Natural killer cell (primary cell): ENCODE measurements around the gene ALDH1B1. TPM values are rescaled to one million over a fixed set of nuclear protein-coding genes. Genes with fewer than 3 reads are reported as not detected.

Experiments used
- ATAC-seq, 3 donors: fragments of 150-1000 bp in 2 of 3; fragments of 200-7000 bp in 1 of 3; cut with Tn5 transposase; 1 replicate in 1 of 3; 2 replicates in 2 of 3; pipeline ENCODE4 v1.10.0; 2021; ENCODE audit warnings: mild to moderate bottlenecking in 2 of 3, moderate library complexity in 2 of 3
- DNase-seq, 2 donors: peaks; one replicate each; pipeline versions ENCODE4 v3.0.0 to v3.0.0-alpha.2; 2013 to 2021; ENCODE audit warnings: mixed read lengths in 1 of 2
- H3K27ac ChIP-seq: one replicate; pipeline ENCODE4 v1.5.1; 2013; ENCODE audit warnings: mild to moderate bottlenecking, low read length
- H3K27me3 ChIP-seq: one replicate; pipeline ENCODE4 v1.6.1; 2013; ENCODE audit warnings: low read length; ENCODE audit not compliant: control insufficient read depth, insufficient read depth
- H3K36me3 ChIP-seq: one replicate; pipeline ENCODE4 v1.6.1; 2013; ENCODE audit warnings: low read length; ENCODE audit not compliant: control insufficient read depth, insufficient read depth
- H3K4me1 ChIP-seq: one replicate; pipeline ENCODE4 v1.6.1; 2013; ENCODE audit warnings: low read length; ENCODE audit not compliant: control insufficient read depth, insufficient read depth
- H3K4me3 ChIP-seq: one replicate; pipeline ENCODE4 v1.5.1; 2013; ENCODE audit warnings: low read length
- H3K9me3 ChIP-seq: one replicate; pipeline ENCODE4 v1.6.1; 2013; ENCODE audit warnings: low read length; ENCODE audit not compliant: control insufficient read depth, insufficient read depth
- H3K27ac Mint-ChIP-seq, 2 donors: one replicate each; pipeline ENCODE4 v1.8.0; 2022; ENCODE audit warnings: mild to moderate bottlenecking in 2 of 2, mixed read lengths in 2 of 2, moderate library complexity in 1 of 2
- H3K27me3 Mint-ChIP-seq, 2 donors: one replicate each; pipeline ENCODE4 v1.8.0; 2022; ENCODE audit warnings: low read depth in 2 of 2, mixed read lengths in 2 of 2
- H3K36me3 Mint-ChIP-seq: one replicate; pipeline ENCODE4 v1.8.0; 2022; ENCODE audit warnings: mixed read lengths
- H3K4me1 Mint-ChIP-seq, 2 donors: one replicate each; pipeline ENCODE4 v1.8.0; 2022; ENCODE audit warnings: mixed read lengths in 2 of 2
- H3K4me3 Mint-ChIP-seq: one replicate; pipeline ENCODE4 v1.8.0; 2022; ENCODE audit warnings: mild to moderate bottlenecking, moderate library complexity, mixed read lengths
- H3K9me3 Mint-ChIP-seq, 2 donors: one replicate each; pipeline ENCODE4 v1.8.0; 2022; ENCODE audit warnings: mixed read lengths in 2 of 2
- CTCF ChIP-seq: fragments of 200-600 bp; IDR thresholded peaks from one replicate; pipeline ENCODE4 v1.8.0; 2022; ENCODE audit warnings: antibody characterized with exemption
- WGBS: methylation state at CpG from one replicate; pipeline ENCODE4 v1.1.7; 2013; ENCODE audit warnings: missing lambda C conversion rate; ENCODE audit not compliant: insufficient coverage; 5-methylcytosine and 5-hydroxymethylcytosine counted together
- intact Hi-C: fragments of 100-400 bp; cut with micrococcal nuclease; formaldehyde crosslinking; loops from one replicate; pipeline ENCODE4 v1.14.2; 2022
- total RNA-seq, 4 donors: library from RNA; stranded (reverse); fragments of 120-200 nt in 1 of 4; gene quantifications; one replicate each; pipeline versions ENCODE4 v1.2.3 to v1.2.4, GENCODE V29; 2013 to 2022

The ALDH1B1 gene
- total RNA-seq, 3 donors from 2014 or later (not counting 1 experiment from before 2014, with no cell fraction given): 2.5 to 5.3 (median 3.5) TPM

DNA sequence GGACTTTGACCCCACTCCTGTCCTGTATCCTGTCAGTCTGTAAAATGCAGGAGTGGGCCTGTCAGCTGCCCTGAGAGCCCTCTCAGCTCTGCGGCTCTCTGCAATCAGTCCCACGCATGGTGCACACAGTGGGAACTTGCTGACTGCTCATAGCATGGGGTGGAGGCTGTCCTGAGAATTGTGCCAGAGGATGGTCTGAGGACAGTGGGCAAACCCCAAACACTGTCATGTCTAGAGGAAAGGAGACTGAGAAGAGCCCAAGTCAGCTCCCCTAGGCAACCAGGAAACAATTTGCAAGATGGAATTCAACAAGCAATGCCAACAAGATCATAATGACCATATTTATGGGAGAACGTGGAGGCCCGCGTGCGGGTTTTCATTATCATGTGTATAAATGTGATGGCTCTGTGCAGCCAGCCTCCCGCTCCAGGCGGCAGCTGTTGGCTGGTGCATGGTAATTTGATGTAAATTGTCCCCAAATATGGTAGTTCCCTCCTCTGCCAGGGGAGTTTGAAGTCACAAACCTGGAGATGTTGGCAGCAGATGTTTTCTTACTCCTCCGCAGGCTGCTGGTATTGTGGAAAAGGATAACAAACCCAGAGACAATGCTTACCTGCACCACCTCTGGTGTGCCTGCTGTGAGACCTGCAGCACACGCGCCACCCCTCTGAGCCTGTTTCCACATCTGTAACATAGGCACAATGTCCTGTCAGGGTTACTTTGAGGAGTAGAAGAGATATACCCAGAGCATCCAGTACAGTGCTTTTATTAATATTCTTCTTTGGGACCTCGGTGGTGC, 39.8 kb upstream of the ALDH1B1 start:
- Mint-ChIP-seq H3K36me3 (no peaks in the 10 kb centered on the region), H3K4me1 (no peaks in the 10 kb centered on the region), H3K4me3 (no peak overlapping the region), H3K27me3 (peaks cover 3 to 13% of the 10 kb centered on the region in 2 donors), H3K27ac (no peak overlapping the region), H3K9me3 (no peaks in the 10 kb centered on the region)
- H3K27me3 ChIP-seq: no peaks in the 10 kb centered on the region
- intact Hi-C loops: no loop called here
- no peaks in the 10 kb centered on the region for H3K4me1 ChIP-seq
- H3K27ac ChIP-seq: no peak overlapping the region
- no peaks in the 10 kb centered on the region for H3K36me3 ChIP-seq
- 94% methylated on average over 12 of the region's 12 CpGs for WGBS
- no peaks in the 10 kb centered on the region for H3K9me3 ChIP-seq
- no peak overlapping the region for H3K4me3 ChIP-seq
- no peak for TF ChIP-seq CTCF
- ATAC-seq (no peak), DNase-seq (no peak)

- H3K27ac ChIP-seq: no peak overlapping the region
- intact Hi-C loops: no loop called here
- no peaks in the 10 kb centered on the region for H3K36me3 ChIP-seq
- Mint-ChIP-seq H3K4me3 (no peak overlapping the region), H3K27ac (no peak overlapping the region), H3K9me3 (no peaks in the 10 kb centered on the region), H3K36me3 (no peaks in the 10 kb centered on the region), H3K4me1 (no peaks in the 10 kb centered on the region), H3K27me3 (peaks cover 0 to 3% of the 10 kb centered on the region in 2 donors)
- no peak for TF ChIP-seq CTCF
- 100% methylated on average over 2 of the region's 3 CpGs for WGBS
- no peaks in the 10 kb centered on the region for H3K4me1 ChIP-seq
- no peaks in the 10 kb centered on the region for H3K9me3 ChIP-seq
- no peaks in the 10 kb centered on the region for H3K27me3 ChIP-seq
- no peak for ATAC-seq
- H3K4me3 ChIP-seq: no peak overlapping the region
- no peak for DNase-seq
Measured at GRCh38 chr9:38355115-38355514, 37.4 kb upstream of the ALDH1B1 start.

DNA sequence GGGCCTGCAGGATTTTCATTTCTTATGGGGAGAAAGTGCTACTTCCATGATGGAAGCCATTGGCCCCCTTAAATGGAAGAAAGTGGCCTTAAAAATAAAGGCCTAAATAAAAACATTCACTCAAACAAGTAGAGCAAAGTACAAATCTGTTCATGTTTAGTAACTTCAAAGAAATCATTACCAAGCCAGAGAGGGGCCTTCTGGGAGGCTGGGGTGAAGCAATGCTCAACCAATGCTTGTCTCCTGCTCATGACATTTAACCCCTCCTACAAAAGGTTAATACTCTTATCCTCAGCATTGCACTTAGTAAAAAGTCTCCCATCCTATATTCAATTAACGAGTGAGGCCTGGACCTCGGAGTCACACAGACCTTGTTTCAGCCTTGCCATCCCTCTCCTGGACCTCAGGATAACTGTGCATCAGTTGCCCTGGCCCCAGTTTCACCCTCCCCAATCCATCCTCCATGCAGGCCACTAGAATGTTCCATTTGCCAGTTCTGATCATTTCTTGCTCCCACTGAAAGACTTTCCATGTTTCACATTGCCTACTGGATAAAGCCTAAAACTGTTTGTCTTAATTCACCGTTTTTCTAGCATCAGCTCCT, 36.9 kb upstream of the ALDH1B1 start:
- DNase-seq (no peak), ATAC-seq (no peak)
- no peaks in the 10 kb centered on the region for H3K36me3 Mint-ChIP-seq
- no peak overlapping the region for H3K4me3 Mint-ChIP-seq
- H3K27ac Mint-ChIP-seq: no peak overlapping the region
- Histone ChIP-seq H3K36me3 (no peaks in the 10 kb centered on the region), H3K4me1 (no peaks in the 10 kb centered on the region), H3K9me3 (no peaks in the 10 kb centered on the region), H3K27me3 (no peaks in the 10 kb centered on the region), H3K4me3 (no peak overlapping the region), H3K27ac (no peak overlapping the region)
- no peaks in the 10 kb centered on the region for H3K4me1 Mint-ChIP-seq
- no peaks in the 10 kb centered on the region for H3K9me3 Mint-ChIP-seq
- no peak for TF ChIP-seq CTCF
- 96% methylated on average over 3 of the region's 3 CpGs for WGBS
- H3K27me3 Mint-ChIP-seq: peaks cover 0 to 2% of the 10 kb centered on the region in 2 donors
- intact Hi-C loops: no loop called here
